Suprapubic skin (tissue), 4 donors: Measurements from ENCODE around the gene HADH. TPM values are rescaled to one million over a fixed set of nuclear protein-coding genes. Genes with fewer than 3 reads are reported as not detected.

Experiments used
- DNase-seq, 2 donors: peaks; one replicate each; pipeline ENCODE4 v3.0.0-alpha.2; 2019; ENCODE audit warnings: low spot score in 2 of 2
- H3K27ac ChIP-seq: fragments of 200-600 bp; sonication (generic); one replicate; pipeline ENCODE4 v1.5.1; 2019
- H3K27me3 ChIP-seq: fragments of 200-600 bp; sonication (generic); one replicate; pipeline ENCODE4 v1.5.1; 2019
- H3K36me3 ChIP-seq: fragments of 200-600 bp; sonication (generic); one replicate; pipeline ENCODE4 v1.5.1; 2019
- H3K4me1 ChIP-seq: fragments of 200-600 bp; sonication (generic); one replicate; pipeline ENCODE4 v1.5.1; 2019
- H3K4me3 ChIP-seq: fragments of 200-600 bp; sonication (generic); one replicate; pipeline ENCODE4 v1.5.1; 2019; ENCODE audit warnings: mild to moderate bottlenecking
- H3K9me3 ChIP-seq: fragments of 200-600 bp; sonication (generic); one replicate; pipeline ENCODE4 v1.5.1; 2019
- EP300 ChIP-seq: sonication (generic); formaldehyde crosslinking; IDR thresholded peaks from one replicate; pipeline ENCODE4 v1.6.1; 2017; ENCODE audit warnings: antibody characterized with exemption
- POLR2A ChIP-seq, 2 donors: fragments of 450-650 bp; IDR thresholded peaks; one replicate each; pipeline ENCODE4 v1.6.1; 2017; ENCODE audit warnings: antibody characterized with exemption in 2 of 2, mild to moderate bottlenecking in 2 of 2, moderate library complexity in 2 of 2
- POLR2AphosphoS5 ChIP-seq, 3 donors: sonication (generic); formaldehyde crosslinking; IDR thresholded peaks; one replicate each; pipeline ENCODE4 v1.6.1; 2017; ENCODE audit warnings: antibody characterized with exemption in 3 of 3
- WGBS: methylation state at CpG from one replicate; pipeline ENCODE4 v1.1.5; 2018; 5-methylcytosine and 5-hydroxymethylcytosine counted together
- total RNA-seq, 4 donors: library from RNA; depleted of rRNA; stranded (reverse); fragments of >200 nt; gene quantifications; one replicate each; pipeline ENCODE4 v1.1.0, GENCODE V29; 2016
- TF ChIP-seq, protein P1 (sequence below), 2 donors: fragments of 200-600 bp in 1 of 2; fragments of 450-650 bp in 1 of 2; sonication (generic) in 1 of 2; IDR thresholded peaks; one replicate each; pipeline ENCODE4 v1.5.1; 2016 to 2019; ENCODE audit warnings: antibody characterized with exemption in 2 of 2, mild to moderate bottlenecking in 1 of 2, moderate library complexity in 1 of 2

HADH gene
- total RNA-seq, 4 donors from 2014 or later = 37.0 to 51.1 (median 42.6) TPM

DNA sequence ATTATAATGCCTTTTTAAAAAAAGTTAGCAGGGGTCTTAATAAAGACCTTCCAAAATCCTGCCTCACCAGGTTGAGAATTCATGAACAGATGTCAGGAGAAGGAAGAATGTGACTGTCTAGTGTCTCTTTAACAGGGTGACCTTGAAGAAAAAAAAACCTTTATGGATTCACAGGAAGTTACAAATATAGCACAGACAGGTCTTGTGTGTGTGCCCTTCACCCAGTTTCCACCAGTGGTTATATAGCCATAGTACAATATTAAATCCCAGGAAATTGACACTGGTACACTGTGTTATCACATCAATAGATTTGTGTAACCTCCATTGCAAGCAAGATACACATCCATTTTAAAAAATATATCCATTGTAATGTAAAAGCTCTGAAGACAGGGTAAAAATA lies 43.7 kb downstream of the HADH start:
- no peak overlapping the region for H3K4me3 ChIP-seq
- TF ChIP-seq POLR2AphosphoS5 (IDR thresholded peaks at IDR 0.05) = no peak
- TF ChIP-seq, protein P1, sequence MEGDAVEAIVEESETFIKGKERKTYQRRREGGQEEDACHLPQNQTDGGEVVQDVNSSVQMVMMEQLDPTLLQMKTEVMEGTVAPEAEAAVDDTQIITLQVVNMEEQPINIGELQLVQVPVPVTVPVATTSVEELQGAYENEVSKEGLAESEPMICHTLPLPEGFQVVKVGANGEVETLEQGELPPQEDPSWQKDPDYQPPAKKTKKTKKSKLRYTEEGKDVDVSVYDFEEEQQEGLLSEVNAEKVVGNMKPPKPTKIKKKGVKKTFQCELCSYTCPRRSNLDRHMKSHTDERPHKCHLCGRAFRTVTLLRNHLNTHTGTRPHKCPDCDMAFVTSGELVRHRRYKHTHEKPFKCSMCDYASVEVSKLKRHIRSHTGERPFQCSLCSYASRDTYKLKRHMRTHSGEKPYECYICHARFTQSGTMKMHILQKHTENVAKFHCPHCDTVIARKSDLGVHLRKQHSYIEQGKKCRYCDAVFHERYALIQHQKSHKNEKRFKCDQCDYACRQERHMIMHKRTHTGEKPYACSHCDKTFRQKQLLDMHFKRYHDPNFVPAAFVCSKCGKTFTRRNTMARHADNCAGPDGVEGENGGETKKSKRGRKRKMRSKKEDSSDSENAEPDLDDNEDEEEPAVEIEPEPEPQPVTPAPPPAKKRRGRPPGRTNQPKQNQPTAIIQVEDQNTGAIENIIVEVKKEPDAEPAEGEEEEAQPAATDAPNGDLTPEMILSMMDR (IDR thresholded peaks at IDR 0.05) = no peak
- TF ChIP-seq POLR2A (IDR thresholded peaks at IDR 0.05) = no peak
- TF ChIP-seq EP300 = no peak
- peaks cover 45% of the 10 kb centered on the region for H3K36me3 ChIP-seq
- H3K27me3 ChIP-seq = no peaks in the 10 kb centered on the region
- H3K9me3 ChIP-seq = no peaks in the 10 kb centered on the region
- H3K4me1 ChIP-seq = no peaks in the 10 kb centered on the region
- H3K27ac ChIP-seq = no peak overlapping the region
- DNase-seq = no peak

DNA sequence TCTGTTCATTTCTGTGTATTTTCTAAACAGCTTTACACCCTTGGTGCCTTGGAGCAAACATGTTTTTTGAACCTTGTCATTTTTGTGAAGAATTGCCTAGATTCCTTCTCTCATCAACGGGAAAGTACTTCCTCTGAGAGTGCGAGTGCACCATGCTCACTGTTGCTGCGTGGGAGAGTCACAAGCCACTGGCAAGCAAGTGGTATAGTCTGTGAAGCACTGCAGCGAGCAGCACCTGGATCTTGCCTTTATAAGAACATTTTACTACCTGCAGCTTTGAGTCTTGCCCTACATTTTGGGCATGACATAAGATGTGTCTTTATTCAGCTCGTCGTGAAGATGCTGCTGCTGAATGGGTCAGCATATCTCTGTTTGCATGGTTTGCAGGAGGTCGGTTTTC lies 44.9 kb downstream of the HADH start:
- H3K4me3 ChIP-seq = no peak overlapping the region
- 88% methylated on average over 7 of the region's 7 CpGs for WGBS
- no peaks in the 10 kb centered on the region for H3K4me1 ChIP-seq
- H3K27me3 ChIP-seq = no peaks in the 10 kb centered on the region
- DNase-seq = no peak
- no peaks in the 10 kb centered on the region for H3K9me3 ChIP-seq
- H3K36me3 ChIP-seq = peaks cover 34% of the 10 kb centered on the region
- no peak for TF ChIP-seq POLR2AphosphoS5 (IDR thresholded peaks at IDR 0.05)
- TF ChIP-seq EP300 = no peak
- TF ChIP-seq, protein P1 (IDR thresholded peaks at IDR 0.05) = no peak
- no peak for TF ChIP-seq POLR2A (IDR thresholded peaks at IDR 0.05)
- H3K27ac ChIP-seq = no peak overlapping the region

DNA sequence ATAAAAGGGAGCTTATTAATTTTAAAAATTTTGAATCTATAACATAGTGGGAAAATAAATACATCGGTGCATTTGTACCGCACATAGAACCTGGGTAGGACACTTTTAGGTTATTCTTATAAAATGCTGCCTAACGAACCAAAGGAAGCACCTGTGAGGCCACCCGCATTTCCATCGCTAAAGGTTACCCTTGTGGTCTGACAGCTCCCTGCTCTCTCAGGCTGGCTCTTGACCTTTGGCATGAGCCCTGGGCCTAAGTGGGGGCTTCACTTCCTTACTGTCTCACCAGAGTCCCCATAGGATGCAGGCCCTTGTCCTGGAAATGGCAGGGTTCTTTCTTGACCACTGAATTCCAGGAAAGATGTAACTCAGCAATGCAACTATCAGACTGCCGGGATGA lies 46.0 kb downstream of the HADH start:
- no peak overlapping the region for H3K27ac ChIP-seq
- H3K4me3 ChIP-seq = no peak overlapping the region
- H3K27me3 ChIP-seq = no peaks in the 10 kb centered on the region
- no peaks in the 10 kb centered on the region for H3K9me3 ChIP-seq
- peaks cover 26% of the 10 kb centered on the region for H3K36me3 ChIP-seq
- H3K4me1 ChIP-seq = no peaks in the 10 kb centered on the region
- TF ChIP-seq, protein P1 (IDR thresholded peaks at IDR 0.05) = no peak
- no peak for TF ChIP-seq POLR2AphosphoS5 (IDR thresholded peaks at IDR 0.05)
- no peak for TF ChIP-seq POLR2A (IDR thresholded peaks at IDR 0.05)
- no peak for TF ChIP-seq EP300
- no peak for DNase-seq
- 80% methylated on average over 6 of the region's 6 CpGs for WGBS

DNA sequence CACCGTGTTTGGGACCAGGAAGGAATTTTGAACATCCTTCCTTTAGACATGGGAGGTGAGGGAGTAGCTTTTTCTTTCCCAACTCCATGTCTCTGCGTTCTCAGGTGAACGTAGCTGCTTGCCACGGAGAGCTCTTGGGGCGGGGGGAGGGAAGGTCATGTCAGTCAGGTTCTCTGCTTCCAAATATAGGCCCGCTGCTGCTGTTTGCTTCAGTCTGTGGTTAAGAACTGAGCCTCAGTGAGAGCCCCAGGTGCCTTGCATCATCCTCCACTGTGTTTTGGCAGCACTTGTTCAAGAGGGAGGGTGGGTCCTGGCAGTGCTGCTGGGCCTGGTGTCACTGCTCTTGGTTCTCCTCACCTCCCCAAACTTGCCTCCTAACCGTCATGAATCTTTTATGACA lies 46.5 kb downstream of the HADH start:
- H3K9me3 ChIP-seq = no peaks in the 10 kb centered on the region
- WGBS = 81% methylated on average over 7 of the region's 7 CpGs
- peaks cover 23% of the 10 kb centered on the region for H3K36me3 ChIP-seq
- no peak overlapping the region for H3K4me3 ChIP-seq
- no peaks in the 10 kb centered on the region for H3K4me1 ChIP-seq
- no peaks in the 10 kb centered on the region for H3K27me3 ChIP-seq
- TF ChIP-seq EP300 = no peak
- no peak for TF ChIP-seq POLR2AphosphoS5 (IDR thresholded peaks at IDR 0.05)
- TF ChIP-seq POLR2A (IDR thresholded peaks at IDR 0.05) = no peak
- TF ChIP-seq, protein P1 (IDR thresholded peaks at IDR 0.05) = no peak
- DNase-seq = no peak
- H3K27ac ChIP-seq = no peak overlapping the region

DNA sequence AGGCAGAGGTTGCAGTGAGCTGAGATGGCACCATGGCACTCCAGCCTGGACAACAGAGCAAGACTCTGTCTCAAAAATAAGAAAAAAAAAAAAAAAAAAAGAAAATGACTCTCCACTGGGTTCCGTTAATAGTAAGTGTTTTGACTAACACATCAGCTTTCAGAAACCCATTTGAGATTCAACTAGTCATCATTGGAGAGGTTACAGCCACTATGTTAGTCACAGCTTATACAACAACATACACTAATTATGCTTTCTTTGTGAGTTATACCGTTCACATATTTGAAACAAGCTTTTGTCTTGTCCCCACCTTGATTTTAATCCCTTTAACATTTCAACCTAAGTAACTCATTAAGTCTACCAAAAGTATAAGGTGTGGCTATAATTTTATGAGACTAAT lies 48.2 kb downstream of the HADH start:
- no peaks in the 10 kb centered on the region for H3K4me1 ChIP-seq
- WGBS = 75% methylated on average over 2 of the region's 2 CpGs
- DNase-seq = no peak
- H3K27me3 ChIP-seq = no peaks in the 10 kb centered on the region
- no peak overlapping the region for H3K4me3 ChIP-seq
- H3K9me3 ChIP-seq = no peaks in the 10 kb centered on the region
- H3K36me3 ChIP-seq = peaks cover 19% of the 10 kb centered on the region
- no peak overlapping the region for H3K27ac ChIP-seq
- TF ChIP-seq POLR2AphosphoS5 (IDR thresholded peaks at IDR 0.05) = no peak
- no peak for TF ChIP-seq EP300
- TF ChIP-seq POLR2A (IDR thresholded peaks at IDR 0.05) = no peak
- TF ChIP-seq, protein P1 (IDR thresholded peaks at IDR 0.05) = no peak
